ENCODE measurements around the gene MAST4. TPM values are rescaled to one million over a fixed set of nuclear protein-coding genes. Genes with fewer than 3 reads are reported as not detected.

MAST4 gene
- total RNA-seq, 4 donors from 2014 or later = 16.2 to 32.8 (median 25.0) TPM

DNA sequence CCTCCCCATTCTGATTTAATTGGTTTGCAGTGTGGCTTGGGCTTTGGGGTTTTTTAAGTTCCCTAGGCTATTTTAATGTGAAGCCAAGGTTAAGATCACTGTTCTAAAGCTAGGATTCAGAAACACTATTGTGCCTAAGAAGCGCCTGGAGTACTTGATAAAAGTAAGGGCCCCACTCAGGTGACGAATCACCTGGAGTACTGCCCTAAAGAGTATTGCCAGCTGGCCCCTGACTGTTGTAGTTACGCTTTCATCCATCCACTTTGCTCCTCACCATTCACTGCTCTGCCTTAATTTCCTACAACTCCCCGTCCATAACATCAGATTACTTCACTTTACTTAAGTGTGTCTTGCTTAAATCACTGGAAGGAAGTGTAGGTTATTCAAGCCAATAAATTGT, 481.1 kb downstream of the MAST4 start:
- TF ChIP-seq POLR2A (IDR thresholded peaks at IDR 0.05) = no peak
- TF ChIP-seq EP300 (IDR thresholded peaks at IDR 0.05) = no peak
- TF ChIP-seq, protein P1, sequence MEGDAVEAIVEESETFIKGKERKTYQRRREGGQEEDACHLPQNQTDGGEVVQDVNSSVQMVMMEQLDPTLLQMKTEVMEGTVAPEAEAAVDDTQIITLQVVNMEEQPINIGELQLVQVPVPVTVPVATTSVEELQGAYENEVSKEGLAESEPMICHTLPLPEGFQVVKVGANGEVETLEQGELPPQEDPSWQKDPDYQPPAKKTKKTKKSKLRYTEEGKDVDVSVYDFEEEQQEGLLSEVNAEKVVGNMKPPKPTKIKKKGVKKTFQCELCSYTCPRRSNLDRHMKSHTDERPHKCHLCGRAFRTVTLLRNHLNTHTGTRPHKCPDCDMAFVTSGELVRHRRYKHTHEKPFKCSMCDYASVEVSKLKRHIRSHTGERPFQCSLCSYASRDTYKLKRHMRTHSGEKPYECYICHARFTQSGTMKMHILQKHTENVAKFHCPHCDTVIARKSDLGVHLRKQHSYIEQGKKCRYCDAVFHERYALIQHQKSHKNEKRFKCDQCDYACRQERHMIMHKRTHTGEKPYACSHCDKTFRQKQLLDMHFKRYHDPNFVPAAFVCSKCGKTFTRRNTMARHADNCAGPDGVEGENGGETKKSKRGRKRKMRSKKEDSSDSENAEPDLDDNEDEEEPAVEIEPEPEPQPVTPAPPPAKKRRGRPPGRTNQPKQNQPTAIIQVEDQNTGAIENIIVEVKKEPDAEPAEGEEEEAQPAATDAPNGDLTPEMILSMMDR (IDR thresholded peaks at IDR 0.05) = no peak
- TF ChIP-seq POLR2AphosphoS5 (IDR thresholded peaks at IDR 0.05) = no peak
- Histone ChIP-seq H3K4me1 (peaks cover 0 to 9% (median 0%) of the 10 kb centered on the region in 3 donors), H3K27ac (no peak overlapping the region), H3K4me3 (no peak overlapping the region), H3K9me3 (no peaks in the 10 kb centered on the region), H3K27me3 (no peaks in the 10 kb centered on the region), H3K36me3 (no peaks in the 10 kb centered on the region)
- WGBS, 2 donors (ENCODE audit: low coverage in 1 of 2) = 87 to 91% methylated on average over 3 to 4 of the region's 4 CpGs
- no peak for ATAC-seq

- H3K4me3 ChIP-seq = no peak overlapping the region
- TF ChIP-seq POLR2A (IDR thresholded peaks at IDR 0.05) (no peak), POLR2AphosphoS5 (IDR thresholded peaks at IDR 0.05) (no peak), EP300 (IDR thresholded peaks at IDR 0.05) (no peak)
- TF ChIP-seq, protein P1 (IDR thresholded peaks at IDR 0.05) = no peak
- no peaks in the 10 kb centered on the region for H3K27me3 ChIP-seq
- no peak for ATAC-seq
- no peak overlapping the region for H3K27ac ChIP-seq
- WGBS, 2 donors (ENCODE audit: low coverage in 1 of 2) = 92 to 100% methylated on average over 1 to 2 of the region's 2 CpGs
- no peaks in the 10 kb centered on the region for H3K9me3 ChIP-seq
- H3K36me3 ChIP-seq = no peaks in the 10 kb centered on the region
- H3K4me1 ChIP-seq = peaks cover 0 to 14% (median 0%) of the 10 kb centered on the region in 3 donors
These were observed 485.1 kb downstream of the MAST4 start for GRCh38 chr5:67081261-67081660.

DNA sequence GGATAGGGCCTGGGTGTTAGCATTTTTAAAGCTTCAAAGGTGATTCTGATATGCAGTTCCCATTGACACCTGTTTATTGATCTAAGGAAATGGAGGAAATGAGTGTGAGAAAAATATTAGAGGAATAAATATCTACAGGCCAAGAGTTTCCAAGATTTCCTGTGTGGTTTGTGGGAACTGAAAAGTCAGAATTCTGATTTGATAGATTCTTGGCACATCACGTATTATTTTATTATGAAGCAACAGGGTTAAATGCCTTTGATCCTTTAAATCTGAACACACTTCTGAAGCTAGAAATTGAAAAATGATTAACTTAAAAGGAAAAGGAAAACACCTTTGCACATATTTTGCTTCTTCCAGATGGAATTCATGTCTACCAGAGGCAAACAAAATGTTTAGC, 486.7 kb downstream of the MAST4 start:
- no peak overlapping the region for H3K4me3 ChIP-seq
- no peaks in the 10 kb centered on the region for H3K36me3 ChIP-seq
- TF ChIP-seq, protein P1 (IDR thresholded peaks at IDR 0.05) = no peak
- TF ChIP-seq EP300 (IDR thresholded peaks at IDR 0.05) (no peak), POLR2A (IDR thresholded peaks at IDR 0.05) (no peak), POLR2AphosphoS5 (IDR thresholded peaks at IDR 0.05) (no peak)
- no peaks in the 10 kb centered on the region for H3K9me3 ChIP-seq
- WGBS, 2 donors (ENCODE audit: low coverage in 1 of 2) = 85 to 94% methylated on average over 1 of the region's 1 CpG
- no peak for ATAC-seq
- H3K27ac ChIP-seq = no peak overlapping the region
- no peaks in the 10 kb centered on the region for H3K27me3 ChIP-seq
- peaks cover 0 to 14% (median 0%) of the 10 kb centered on the region in 3 donors for H3K4me1 ChIP-seq

DNA sequence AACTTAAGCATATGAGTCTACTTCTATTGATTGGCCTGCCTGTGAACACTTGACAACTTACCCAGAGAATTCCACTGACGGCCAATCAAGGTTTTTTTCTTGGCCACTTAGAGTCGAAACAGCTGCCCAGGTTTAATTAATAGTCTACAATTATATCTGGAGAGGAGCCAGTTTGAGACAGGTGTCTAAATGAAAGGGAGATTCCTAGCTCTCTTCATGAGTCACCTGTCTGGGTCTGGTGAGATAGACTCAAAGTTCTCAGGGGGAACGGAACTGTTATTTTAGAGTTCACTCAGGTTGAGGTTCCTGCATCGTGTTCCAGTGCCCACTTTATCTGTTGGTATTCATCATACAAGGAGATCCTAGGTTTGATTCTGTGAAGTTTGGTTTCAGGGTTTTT, 489.4 kb downstream of the MAST4 start:
- Histone ChIP-seq H3K27ac (no peak overlapping the region), H3K36me3 (peaks cover 0 to 2% of the 10 kb centered on the region in 2 donors), H3K4me3 (no peak overlapping the region), H3K27me3 (no peaks in the 10 kb centered on the region), H3K4me1 (peaks cover 0 to 26% (median 9%) of the 10 kb centered on the region in 3 donors), H3K9me3 (no peaks in the 10 kb centered on the region)
- WGBS, 2 donors (ENCODE audit: low coverage in 1 of 2) = 87 to 93% methylated on average over 4 of the region's 4 CpGs
- TF ChIP-seq POLR2AphosphoS5 (IDR thresholded peaks at IDR 0.05) = no peak
- TF ChIP-seq, protein P1 (IDR thresholded peaks at IDR 0.05) = no peak
- no peak for TF ChIP-seq POLR2A (IDR thresholded peaks at IDR 0.05)
- no peak for TF ChIP-seq EP300 (IDR thresholded peaks at IDR 0.05)
- no peak for ATAC-seq

DNA sequence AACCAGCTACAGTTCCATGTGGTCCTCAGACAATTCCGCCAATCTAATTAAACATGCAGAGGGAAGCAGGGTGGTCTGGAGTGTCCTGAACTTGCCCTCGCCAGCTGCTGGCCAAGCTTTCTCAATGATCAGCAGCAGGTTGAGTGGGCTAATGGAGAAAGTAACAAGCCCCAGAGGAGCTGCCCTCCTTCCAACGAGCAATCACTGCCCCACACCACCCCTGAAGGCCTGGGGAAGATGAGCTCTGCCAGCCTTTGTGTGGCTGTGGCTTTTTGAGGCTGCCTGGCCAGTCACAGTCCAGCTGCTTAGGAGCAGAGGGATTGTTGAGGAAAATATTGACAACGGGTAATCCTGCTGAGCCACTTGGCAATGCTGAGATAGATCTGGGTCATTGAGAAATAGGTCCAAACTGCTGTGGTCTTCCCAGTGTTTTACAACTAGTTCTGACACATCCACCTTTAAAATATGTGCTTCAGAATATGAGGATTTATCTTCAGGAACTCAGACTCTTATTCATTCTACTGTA, 493.1 kb downstream of the MAST4 start:
- Histone ChIP-seq H3K36me3 (peaks cover 0 to 6% of the 10 kb centered on the region in 2 donors), H3K4me1 (peaks cover 9 to 50% (median 10%) of the 10 kb centered on the region in 3 donors), H3K4me3 (no peak overlapping the region), H3K27me3 (no peaks in the 10 kb centered on the region), H3K27ac (peak overlapping the region in 3 of 4 donors; percentile 48 to 60 (median 57)), H3K9me3 (no peaks in the 10 kb centered on the region)
- TF ChIP-seq POLR2AphosphoS5 (IDR thresholded peaks at IDR 0.05) (no peak), EP300 (IDR thresholded peaks at IDR 0.05) (no peak), POLR2A (IDR thresholded peaks at IDR 0.05) (no peak)
- TF ChIP-seq, protein P1 (IDR thresholded peaks at IDR 0.05) = no peak
- no peak for ATAC-seq
- WGBS, 2 donors (ENCODE audit: low coverage in 1 of 2) = 47% methylated on average over 3 of the region's 4 CpGs; no CpG with 5 or more reads in 1 of the 2 donors

Data from gastroesophageal sphincter (tissue), 4 donors.